HG03442 (cell line): ENCODE measurements around the gene KIF9.
"Not testable (repeated sequence)": the region's sequence is repeated elsewhere in the genome, so short reads cannot be mapped to it uniquely, and the experiment has no call there.

Experiments used
- ATAC-seq: cut with Tn5 transposase; IDR thresholded peaks from one replicate; pipeline ENCODE4 v1.9.1; 2021; ENCODE audit warnings: mild to moderate bottlenecking, moderate library complexity; ENCODE audit not compliant: unreplicated experiment

Gene KIF9

GRCh38 chr3:47251689-47252088, 30.9 kb downstream of the KIF9 start:
- no peak for ATAC-seq

DNA sequence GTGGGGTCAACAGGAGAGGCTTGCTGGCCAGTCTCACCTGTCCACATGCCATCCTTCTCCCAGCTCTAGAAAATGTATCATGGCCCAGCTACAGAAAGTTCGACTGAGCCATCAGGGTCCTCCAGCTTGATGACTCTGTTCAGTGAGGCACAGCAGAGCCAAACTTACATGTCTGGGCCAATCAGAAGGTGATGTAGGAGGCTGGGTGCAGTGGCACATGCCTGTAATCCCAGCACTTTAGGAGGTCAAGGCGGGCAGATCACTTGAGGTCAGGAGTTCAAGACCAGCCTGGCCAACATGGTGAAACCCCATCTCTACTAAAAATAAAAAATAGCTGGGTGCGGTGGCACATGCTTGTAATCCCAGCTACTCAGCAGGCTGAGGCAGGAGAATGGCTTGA, 31.5 kb downstream of the KIF9 start:
- ATAC-seq, result not testable (repeated sequence)

GRCh38 chr3:47250309-47251060, 32.1 kb downstream of the KIF9 start:
- ATAC-seq, result no peak

DNA sequence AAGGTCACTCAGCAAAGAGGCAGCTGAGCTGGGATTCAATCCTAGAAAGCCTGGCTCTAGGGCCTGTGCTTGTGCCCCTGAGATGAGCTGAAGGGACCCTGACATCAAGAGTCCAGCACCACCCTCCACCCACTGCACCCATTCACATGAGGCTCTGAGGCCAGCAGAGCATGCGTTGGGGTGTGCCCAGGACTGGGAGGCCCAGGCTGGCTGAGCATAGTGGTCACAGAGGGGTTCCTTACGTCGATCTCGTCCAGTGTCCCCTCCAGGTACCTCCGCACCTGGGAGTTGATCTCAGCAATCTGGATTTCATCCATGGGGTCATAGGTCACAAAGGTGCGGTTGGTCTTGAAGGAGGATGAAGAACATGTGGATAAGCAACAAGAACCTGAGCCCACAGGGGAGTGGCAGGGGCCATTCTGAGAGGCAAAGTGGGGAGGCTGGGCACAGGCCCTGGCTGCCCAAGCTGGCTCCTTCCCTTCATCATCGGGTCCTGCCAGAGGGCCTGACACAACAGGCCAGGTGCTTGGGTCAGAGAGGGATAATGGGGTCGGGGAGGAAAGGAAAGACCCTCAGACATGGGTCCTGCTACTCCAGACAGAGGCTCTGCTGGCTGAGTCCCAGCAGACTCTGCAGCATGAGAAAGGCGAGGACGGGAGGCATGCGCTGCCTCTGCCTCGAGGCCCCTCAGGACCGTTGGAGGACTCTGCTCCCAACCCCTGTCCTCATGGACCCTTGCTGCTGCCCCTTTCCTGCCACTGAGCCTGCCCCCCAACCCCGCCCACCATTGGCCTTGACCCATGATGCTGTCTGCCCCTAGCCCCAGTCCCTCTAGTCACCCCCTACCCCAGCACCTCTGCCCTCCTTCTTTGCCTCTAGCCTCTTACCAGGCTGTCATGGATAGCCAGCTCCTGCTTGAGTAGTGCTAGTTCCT, 35.2 kb downstream of the KIF9 start:
- no peak for ATAC-seq

DNA sequence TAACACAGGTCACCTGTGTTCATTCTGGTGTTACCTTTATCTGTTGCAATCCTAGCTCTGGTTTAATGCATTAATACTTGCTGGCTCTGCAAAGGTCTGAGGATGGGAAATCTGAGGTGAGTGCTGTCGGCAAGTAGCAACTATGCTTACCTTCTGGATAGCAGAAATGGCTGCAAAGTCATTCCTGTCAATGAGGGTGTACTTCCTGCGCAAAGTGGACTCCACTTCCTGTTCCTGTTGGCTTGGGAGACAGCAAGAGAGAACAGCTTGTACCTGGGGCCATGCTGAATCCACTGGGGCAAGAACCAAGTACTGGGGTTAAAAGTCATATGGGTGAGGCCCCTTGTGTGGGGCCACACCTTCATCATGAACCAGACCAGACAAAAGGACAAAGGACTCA, 37.3 kb downstream of the KIF9 start:
- ATAC-seq, result no peak

DNA sequence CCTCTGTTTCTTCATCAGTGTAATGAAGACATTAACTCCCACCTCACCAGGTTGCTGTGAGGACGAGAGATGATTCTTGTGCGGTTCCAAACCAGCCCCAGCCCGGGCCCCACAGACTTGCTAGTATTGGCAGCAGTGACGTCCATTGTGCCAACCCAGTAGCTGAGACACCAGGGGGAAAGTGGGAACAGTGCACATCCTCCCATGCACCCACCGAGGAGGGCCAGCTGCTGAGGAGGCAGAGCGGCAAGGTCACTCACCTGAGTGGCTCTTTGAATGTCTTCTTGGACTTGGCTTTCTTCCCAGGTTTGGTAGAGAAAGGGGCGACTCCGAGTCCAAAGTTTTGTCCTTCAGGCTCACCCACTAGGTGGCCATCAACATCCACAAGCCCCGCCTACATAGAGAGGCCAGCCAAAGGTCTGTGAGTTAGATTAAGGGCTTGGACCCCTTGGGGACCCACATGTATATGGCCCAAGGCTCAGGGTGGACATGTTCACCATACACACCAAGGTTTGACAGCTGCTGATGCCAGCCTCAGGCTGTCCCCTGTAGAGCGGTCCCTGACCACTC, 38.0 kb downstream of the KIF9 start:
- ATAC-seq, result no peak

GRCh38 chr3:47243419-47244147, 39.0 kb downstream of the KIF9 start:
- ATAC-seq, result no peak

DNA sequence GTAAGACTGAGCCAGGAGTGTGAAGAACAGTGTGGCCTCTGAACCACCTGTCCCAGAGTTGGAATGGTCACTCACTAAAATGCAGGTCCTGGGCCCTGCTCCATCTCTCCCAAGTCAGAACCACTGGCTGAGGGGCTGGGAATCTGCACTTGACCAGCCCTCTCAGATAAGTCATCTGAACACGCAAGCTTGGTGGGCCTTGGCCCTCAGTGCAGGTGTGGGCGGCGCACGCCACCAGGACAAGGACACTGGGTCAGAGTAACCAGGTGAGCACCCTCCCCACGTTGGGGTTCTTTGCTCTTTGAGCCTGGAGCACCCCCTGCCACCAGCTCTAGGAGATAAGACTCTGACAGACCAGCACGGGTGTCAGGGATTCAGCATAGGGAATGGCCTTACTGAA, 42.7 kb downstream of the KIF9 start:
- ATAC-seq, result no peak

GRCh38 chr3:47238017-47238416, 44.6 kb downstream of the KIF9 start:
- no peak for ATAC-seq

DNA sequence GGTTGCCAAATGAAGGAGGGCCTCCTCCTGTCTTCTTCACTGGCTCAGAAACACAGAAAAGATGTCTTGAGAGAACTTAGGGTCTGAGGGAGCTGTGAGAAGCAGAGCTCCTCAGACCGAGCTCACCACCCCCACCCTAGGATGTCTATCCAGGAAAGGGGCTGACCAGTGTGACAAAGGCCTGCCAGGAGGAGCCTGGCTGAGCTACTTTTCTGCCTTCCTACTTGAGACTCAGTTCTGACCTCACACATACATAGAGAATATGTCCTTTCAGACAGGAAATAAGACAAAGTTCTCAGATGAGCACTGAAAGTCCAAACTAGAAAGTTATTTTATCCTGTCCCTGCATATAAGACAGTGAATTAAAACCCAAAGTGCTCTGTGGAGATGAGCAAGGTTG, 54.5 kb downstream of the KIF9 start:
- ATAC-seq, result peak; percentile 26

DNA sequence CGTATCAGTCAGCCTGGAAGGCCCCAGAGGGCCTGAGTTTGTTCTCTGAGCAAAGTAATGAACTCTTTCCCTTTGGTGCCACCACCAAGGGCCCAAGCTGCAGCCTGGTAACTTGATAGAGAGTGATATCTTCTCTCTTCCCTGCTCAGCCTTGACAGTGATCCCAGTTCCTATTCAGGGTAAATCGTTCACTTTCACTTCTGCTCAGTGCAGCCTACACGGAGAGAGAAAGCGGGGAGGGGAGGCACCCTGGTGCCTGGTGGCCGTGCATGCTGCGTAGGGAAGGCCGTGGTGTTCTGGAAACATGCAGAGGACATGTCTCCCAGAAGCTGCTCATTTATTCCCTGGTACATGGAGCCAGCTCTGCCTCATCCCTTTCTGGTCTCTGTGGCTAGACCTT, 54.9 kb downstream of the KIF9 start:
- ATAC-seq, result peak; percentile 66

- ATAC-seq, result no peak
Measured at GRCh38 chr3:47225310-47225906, 57.2 kb downstream of the KIF9 start.

DNA sequence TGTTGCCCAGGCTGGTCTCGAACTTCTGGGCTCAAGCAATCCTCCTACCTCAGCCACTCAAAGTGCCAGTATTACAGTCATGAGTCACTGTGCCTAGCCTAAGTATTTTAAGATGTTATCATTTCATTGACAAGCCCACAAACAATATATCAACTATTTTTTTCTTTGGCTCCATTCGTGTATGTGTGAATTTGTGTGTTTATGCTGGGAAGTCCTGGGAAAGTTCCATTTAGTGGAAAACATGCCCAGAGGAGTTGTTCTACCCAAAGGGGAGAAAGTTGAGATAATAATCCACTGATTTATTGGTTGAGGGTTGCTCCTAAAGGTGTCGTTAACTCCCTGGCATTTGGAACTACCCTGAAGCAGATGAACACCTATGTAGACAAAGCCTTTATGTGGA, 58.8 kb downstream of the KIF9 start:
- ATAC-seq, result no peak

DNA sequence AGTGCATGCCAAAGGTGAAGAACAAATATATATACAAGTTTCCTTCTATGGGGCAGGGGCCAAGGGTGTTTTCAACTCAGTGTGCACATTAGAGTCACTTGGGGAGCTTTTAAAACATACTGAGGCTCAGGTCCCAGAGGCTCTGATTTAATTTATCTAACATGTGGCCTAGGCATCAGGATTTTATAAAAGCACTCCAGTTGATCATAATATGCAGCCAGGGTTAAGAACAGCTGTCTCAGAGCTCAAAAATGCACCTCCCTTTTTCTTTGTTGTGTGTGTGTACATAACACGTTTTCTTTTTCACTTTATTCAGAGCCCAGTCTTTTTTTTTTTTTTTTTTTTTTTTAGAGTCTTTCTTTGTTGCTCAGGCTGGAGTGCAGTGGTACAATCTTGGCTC, 60.8 kb downstream of the KIF9 start:
- ATAC-seq, result no peak

GRCh38 chr3:47210863-47211405, 71.7 kb downstream of the KIF9 start:
- no peak for ATAC-seq

DNA sequence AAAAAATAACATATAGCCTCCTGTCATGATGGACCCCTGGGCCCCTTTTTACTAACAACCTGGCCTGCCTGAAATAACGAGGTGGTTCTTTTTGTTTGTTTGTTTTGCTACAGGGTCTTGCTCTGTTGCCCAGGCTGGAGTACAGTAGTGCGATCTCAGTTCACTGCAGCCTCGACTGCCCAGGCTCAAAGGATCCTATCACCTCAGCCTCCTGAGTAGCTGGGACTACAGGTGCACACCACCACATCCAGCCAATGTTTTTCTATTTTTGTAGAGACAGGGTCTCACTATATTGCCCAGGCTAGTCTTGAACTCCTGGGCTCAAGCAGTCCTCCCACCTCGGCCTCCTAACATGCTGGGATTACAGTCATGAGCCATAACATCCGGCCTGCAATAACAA, 76.6 kb downstream of the KIF9 start:
- ATAC-seq, result not testable (repeated sequence)

GRCh38 chr3:47204875-47205274, 77.7 kb downstream of the KIF9 start:
- ATAC-seq, result no peak

DNA sequence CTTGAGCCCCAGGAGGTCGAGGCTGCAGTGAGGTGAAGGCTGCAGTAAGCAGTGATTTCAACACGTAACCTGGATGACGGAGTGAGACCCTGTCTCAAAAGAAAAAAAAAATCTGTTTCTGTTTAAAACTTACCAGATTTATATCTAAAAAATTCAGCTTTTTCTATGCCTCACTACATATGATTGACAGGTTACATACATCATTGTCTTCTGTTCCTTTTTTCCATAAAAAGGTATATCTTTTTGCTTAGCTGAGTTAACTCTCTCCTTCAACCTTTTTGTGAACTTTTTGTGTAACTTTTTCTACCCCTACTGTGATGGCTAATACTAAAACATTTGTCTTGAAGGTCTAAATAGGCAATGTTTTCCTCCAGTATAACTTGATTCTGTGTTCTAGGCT, 80.1 kb downstream of the KIF9 start:
- no peak for ATAC-seq

GRCh38 chr3:47197287-47197686, 85.3 kb downstream of the KIF9 start:
- ATAC-seq, result no peak

DNA sequence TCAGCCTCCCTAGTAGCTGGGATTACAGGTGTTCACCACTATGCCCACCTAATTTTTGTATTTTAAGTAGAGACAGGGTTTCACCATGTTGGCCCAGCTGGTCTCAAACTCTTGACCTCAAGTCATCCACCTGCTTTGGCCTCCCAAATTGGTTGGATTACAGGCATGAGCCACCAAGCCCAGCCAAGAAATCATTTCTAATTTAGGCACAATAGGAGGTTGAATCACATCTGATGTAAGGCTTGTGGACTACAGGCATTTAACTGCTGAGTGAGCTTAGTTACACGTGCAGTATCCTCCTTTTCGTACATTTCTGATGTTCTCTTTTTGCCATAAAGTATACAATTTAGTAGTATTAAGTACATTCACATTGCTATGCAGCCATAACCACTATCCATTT, 87.6 kb downstream of the KIF9 start:
- no peak for ATAC-seq
